Cardiac fibroblast (primary cell): ENCODE measurements around the gene WDR33.
A peak's percentile ranks its signal among the peaks of the same experiment; 100 is the strongest.

Source experiments
- DNase-seq, 2 donors: peaks; one replicate each; pipeline versions ENCODE4 v3.0.0 to v3.0.0-alpha.2; 2010; ENCODE audit warnings: low read depth in 2 of 2
- H3K4me3 ChIP-seq, 2 donors: replicated peaks in 1 of 2; 1 replicate in 1 of 2; 2 replicates in 1 of 2; pipeline ENCODE4 v1.5.1; 2011; ENCODE audit warnings: low read depth in 2 of 2, low read length in 2 of 2, mild to moderate bottlenecking in 2 of 2, moderate library complexity in 1 of 2
- TF ChIP-seq, protein P1 (sequence below): IDR thresholded peaks from one replicate; pipeline ENCODE4 v1.5.1; 2011; ENCODE audit warnings: low read depth, mild to moderate bottlenecking, low read length, inconsistent platforms

WDR33 gene

DNA sequence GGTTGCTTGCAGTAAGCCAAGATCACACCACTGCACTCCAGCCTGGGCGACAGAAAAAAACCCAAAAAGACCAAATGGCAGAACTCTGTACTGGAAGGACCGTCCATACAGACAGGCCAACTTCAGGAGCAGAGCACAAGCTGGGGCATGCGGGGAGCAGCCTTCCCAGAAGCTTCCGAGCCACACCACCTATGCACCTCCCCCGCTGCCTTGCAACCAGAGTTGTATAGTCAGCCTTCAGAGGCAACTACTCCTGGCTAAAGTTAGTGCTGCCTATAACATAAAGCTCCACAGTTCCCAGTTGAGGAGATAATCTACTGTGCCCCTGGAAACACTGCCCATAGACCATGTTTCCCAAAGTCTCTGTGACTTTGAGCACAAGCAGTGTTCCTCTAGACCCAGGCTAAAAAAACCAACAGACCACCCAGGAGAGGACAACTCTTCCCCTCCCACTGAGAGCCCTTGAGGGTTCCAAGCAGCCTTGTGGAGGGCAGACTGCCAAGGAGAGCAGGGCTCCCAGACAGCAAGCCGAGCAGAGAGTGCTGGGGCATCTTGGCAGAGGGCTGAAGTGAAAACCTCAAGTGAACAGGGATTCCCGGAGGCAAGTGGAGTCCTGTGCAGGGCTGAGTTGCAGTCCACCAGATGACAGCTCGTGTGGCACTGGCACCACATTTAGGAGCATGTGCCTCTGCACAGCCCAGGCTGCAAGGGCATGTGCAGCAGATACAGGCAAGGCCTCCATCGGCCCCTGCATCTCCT is 102.9 kb downstream of the WDR33 start:
- no peak overlapping the region for H3K4me3 ChIP-seq
- DNase-seq, result peak in 1 of 2 donors; percentile 82
- TF ChIP-seq, protein P1, sequence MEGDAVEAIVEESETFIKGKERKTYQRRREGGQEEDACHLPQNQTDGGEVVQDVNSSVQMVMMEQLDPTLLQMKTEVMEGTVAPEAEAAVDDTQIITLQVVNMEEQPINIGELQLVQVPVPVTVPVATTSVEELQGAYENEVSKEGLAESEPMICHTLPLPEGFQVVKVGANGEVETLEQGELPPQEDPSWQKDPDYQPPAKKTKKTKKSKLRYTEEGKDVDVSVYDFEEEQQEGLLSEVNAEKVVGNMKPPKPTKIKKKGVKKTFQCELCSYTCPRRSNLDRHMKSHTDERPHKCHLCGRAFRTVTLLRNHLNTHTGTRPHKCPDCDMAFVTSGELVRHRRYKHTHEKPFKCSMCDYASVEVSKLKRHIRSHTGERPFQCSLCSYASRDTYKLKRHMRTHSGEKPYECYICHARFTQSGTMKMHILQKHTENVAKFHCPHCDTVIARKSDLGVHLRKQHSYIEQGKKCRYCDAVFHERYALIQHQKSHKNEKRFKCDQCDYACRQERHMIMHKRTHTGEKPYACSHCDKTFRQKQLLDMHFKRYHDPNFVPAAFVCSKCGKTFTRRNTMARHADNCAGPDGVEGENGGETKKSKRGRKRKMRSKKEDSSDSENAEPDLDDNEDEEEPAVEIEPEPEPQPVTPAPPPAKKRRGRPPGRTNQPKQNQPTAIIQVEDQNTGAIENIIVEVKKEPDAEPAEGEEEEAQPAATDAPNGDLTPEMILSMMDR, result no peak

DNA sequence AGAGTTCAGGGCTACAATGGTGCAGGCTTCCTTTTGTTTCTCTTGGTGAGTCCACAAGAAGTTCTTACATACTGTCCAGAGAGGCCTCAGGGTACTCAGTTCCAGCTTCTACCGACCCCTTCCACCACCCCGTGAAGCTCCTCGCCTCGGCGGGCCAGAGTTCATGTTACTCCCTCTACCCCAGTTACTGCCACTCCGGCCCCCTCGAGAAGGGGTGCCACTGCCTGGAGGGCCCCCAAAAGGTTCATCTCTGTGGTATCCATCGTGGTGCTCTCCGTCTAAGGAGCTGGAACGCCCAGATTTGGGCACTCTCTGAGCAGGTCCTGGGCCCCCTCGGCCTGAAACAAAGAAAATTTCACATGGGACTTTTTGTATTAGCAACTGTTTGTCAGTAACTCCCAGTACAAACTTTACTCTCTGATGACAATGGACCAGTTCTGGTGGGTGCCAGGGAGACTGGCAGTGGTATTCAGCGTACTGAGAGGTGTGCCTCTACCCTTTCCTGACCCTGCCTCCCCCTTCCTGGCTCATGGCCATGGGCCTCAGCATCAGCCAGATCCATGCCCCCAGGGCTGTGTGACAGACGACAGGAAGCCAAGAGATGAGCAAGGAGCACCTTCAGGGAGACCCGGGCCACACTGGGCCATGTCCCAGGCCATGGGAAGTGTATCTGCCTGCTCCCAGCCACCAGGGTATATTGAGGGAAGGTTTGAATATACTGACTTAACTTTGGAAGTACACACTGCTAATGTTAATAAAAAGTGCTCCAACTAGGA is 104.6 kb downstream of the WDR33 start:
- DNase-seq, result no peak
- H3K4me3 ChIP-seq, result no peak overlapping the region
- TF ChIP-seq, protein P1, result no peak

DNA sequence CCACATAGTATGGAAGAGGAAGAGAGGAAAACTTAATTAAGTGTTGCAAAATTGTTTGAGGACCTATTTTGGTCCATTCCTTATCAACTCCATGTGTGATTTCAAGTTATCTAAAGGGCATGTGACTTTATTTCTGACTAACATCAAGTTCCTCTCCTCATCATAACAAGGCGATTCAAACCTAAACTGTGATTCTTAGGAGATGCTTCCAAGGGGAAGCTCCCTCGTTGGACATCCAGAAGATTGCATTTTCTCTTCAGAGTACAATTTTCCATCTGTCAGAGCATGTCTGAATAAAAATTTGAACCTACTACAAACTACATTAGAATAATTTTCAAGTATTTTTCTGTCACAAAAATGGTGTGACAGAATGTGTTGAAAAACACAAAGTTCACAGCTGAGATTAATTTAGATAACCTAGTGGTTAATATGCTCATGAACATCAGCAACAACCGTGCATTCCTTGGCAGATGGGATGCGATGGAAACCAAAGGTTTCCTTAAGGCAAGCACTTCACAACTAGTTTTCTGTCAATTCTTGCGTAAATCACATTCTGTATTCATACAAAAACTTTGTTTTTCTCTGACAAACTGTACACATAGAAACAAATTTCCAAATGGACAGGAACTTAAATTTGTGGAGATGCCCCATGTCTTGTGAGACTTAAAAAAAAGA is 105.4 kb downstream of the WDR33 start:
- TF ChIP-seq, protein P1, result no peak
- no peak overlapping the region for H3K4me3 ChIP-seq
- peak in 1 of 2 donors; percentile 81 for DNase-seq

DNA sequence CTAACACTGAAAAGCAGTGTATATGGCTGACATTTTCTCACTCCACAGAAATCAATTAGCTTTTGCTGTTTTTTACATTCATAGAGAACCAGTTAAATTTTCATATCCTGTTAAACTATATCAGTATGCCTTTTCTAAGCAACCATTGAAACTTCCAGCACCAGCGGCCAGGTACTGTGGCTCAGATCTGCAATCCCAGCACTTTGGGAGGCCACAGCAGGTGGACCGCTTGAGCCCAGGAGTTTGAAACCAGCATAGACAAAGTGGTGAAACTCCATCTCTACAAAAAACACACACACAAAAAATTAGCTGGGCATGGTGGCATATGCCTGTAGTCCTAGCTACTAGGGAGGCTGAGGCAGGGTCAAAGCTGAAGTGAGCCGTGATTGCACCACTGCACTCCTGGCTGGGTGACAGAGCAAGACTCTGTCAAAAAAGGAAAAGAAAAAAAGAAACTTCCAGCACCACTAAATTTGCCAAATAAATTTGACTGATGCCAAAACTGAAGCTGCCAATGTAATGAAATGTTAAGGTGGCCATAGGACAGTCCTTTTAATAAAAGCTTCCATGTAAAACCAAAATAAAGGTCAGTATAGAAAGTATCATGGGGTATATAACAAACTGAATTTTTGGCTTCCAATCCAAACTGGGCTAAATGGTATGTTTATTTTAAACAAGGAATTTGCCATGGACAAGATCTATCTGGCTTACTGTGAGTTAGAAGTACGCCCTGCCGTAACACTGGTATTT is 106.2 kb downstream of the WDR33 start:
- peak in 1 of 2 donors; percentile 51 for DNase-seq
- TF ChIP-seq, protein P1, result no peak
- H3K4me3 ChIP-seq, result no peak overlapping the region

DNA sequence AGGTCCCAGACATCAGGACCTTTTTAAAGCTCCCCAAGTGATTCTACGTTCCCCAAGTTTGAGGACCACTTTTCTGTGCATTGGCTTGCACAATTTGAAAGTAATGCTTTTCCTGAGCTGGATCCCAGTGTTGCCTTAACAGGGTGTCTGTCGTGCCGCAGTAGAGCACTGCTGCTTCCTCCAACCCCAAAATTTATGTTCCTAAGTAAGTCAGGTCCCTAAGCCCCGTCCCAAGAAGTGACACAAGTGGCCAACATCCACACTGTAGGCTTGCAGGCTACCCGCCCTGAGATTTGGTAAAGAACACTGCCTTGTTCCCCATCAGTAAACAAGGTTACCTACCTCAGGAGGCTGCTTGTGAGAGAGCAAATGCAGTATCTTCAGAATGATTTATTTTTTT is 107.7 kb downstream of the WDR33 start:
- H3K4me3 ChIP-seq, result no peak overlapping the region
- DNase-seq, result no peak
- TF ChIP-seq, protein P1, result no peak

DNA sequence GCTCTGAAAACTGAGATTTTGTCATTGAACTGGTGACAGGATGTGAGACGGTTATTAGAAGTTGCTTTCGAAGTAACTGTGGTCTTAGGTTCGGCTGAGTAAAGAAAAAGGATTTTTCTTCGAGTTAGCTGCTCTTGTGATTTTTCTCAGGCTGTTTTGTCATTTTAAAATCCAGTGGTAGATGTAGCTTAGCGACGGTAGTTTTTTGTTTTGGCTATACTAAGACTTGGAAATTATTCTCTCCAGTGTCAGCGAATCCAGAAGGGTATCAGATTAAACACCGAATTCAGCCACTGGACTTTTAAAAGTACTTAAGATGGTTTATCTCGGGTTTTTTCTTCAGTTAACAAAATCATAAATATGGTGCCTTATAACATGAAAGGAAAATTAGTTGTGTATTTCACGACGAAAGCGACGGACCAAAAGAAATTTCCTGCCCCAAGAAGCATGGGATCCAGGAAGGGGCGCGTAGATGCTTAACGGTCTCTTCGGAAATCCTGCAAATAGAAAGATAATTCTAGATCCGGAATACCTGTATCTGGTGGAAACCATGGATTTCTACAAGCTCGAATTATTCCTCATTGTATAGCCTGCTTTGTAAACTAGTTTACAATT is 108.5 kb downstream of the WDR33 start:
- peak overlapping the region; percentile 34 to 65 for H3K4me3 ChIP-seq
- DNase-seq, result no peak
- TF ChIP-seq, protein P1, result no peak
